Kidney epithelial cell (primary cell): ENCODE data around the gene CELA2B. TPM values are rescaled to one million over a fixed set of nuclear protein-coding genes. Genes with fewer than 3 reads are reported as not detected.

ENCODE experiments used
- DNase-seq: peaks from one replicate; pipeline ENCODE4 v3.0.0-alpha.2; 2010; ENCODE audit warnings: low read depth
- H3K27me3 ChIP-seq: 2 replicates; pipeline ENCODE4 v1.6.0; 2011; ENCODE audit warnings: low read length; ENCODE audit not compliant: control insufficient read depth, insufficient read depth
- H3K36me3 ChIP-seq: 2 replicates; pipeline ENCODE4 v1.5.1; 2011; ENCODE audit warnings: low read length; ENCODE audit not compliant: control insufficient read depth, insufficient read depth
- H3K4me3 ChIP-seq: 2 replicates; pipeline ENCODE4 v1.5.1; 2011; ENCODE audit warnings: low read depth, mild to moderate bottlenecking, control low read depth, low read length
- total RNA-seq: library from RNA; depleted of rRNA; stranded (reverse); fragments of >200 nt; gene quantifications from 2 replicates; pipeline ENCODE4 v1.2.3, GENCODE V29; 2015
- TF ChIP-seq, protein P1 (sequence below): IDR thresholded peaks from 2 replicates; pipeline ENCODE4 v1.5.1; 2011; ENCODE audit warnings: mild to moderate bottlenecking, moderate library complexity, low read length, control low read depth, inconsistent platforms; ENCODE audit not compliant: insufficient read depth, poor library complexity, severe bottlenecking

The CELA2B gene
- total RNA-seq, 1 donor from 2014 or later, result not detected

DNA sequence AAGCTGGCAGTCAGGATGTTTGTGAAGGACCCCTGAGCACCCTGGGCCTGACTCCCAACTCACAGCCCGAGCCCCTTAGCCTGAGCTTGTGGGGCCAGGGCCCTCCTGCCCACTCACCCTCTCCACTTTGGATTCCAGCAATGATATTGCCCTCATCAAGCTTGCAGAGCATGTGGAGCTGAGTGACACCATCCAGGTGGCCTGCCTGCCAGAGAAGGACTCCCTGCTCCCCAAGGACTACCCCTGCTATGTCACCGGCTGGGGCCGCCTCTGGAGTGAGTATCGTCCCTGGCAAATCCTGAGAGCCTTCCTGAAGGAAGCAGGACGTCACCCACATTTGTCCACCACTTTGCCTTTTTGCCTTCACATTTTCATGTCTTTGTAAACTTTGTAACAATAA is 32.6 kb upstream of the CELA2B start:
- TF ChIP-seq, protein P1, sequence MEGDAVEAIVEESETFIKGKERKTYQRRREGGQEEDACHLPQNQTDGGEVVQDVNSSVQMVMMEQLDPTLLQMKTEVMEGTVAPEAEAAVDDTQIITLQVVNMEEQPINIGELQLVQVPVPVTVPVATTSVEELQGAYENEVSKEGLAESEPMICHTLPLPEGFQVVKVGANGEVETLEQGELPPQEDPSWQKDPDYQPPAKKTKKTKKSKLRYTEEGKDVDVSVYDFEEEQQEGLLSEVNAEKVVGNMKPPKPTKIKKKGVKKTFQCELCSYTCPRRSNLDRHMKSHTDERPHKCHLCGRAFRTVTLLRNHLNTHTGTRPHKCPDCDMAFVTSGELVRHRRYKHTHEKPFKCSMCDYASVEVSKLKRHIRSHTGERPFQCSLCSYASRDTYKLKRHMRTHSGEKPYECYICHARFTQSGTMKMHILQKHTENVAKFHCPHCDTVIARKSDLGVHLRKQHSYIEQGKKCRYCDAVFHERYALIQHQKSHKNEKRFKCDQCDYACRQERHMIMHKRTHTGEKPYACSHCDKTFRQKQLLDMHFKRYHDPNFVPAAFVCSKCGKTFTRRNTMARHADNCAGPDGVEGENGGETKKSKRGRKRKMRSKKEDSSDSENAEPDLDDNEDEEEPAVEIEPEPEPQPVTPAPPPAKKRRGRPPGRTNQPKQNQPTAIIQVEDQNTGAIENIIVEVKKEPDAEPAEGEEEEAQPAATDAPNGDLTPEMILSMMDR, result no peak
- H3K27me3 ChIP-seq, result peaks cover 6% of the 10 kb centered on the region
- no peak for DNase-seq
- H3K36me3 ChIP-seq, result no peaks in the 10 kb centered on the region
- no peak overlapping the region for H3K4me3 ChIP-seq

DNA sequence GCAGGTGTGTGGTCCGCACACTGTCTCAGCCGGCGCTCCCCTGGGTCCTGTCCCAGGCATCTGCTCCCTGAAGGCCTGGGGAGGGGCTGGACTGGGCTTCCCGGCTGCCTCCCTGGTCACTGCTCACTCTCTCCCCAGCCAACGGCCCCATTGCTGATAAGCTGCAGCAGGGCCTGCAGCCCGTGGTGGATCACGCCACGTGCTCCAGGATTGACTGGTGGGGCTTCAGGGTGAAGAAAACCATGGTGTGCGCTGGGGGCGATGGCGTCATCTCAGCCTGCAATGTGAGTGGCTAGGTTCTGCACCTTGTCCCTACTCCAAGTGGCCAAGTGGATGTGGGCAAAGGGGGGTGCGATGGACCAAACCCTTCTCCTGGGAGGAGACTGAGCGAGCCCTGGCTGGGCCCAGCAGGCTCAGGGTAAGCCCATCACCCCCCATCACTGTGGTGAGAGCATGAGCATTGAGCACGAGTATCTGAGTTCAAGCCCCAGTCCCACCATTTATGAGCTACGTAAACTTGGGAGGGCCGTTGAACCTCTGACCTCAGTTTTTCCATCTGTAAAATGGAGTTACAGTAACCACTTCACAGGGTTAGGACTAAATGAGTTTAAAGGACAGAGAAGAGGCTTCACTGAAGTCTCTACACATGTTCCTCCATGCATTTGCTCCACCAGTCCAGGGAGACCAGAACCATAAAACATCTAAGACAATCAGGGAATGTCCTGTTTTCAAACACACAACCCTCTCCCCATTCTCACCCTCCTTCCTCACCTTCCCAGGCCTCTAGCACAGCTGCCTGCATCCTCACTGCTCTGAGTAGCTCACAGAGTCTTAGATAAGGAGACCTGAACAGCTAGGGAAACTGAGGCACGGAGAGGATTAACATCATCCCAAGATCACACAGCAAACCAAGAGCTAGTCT is 31.2 kb upstream of the CELA2B start:
- TF ChIP-seq, protein P1, result no peak
- Histone ChIP-seq H3K36me3 (no peaks in the 10 kb centered on the region), H3K27me3 (peaks cover 6% of the 10 kb centered on the region), H3K4me3 (no peak overlapping the region)
- no peak for DNase-seq

DNA sequence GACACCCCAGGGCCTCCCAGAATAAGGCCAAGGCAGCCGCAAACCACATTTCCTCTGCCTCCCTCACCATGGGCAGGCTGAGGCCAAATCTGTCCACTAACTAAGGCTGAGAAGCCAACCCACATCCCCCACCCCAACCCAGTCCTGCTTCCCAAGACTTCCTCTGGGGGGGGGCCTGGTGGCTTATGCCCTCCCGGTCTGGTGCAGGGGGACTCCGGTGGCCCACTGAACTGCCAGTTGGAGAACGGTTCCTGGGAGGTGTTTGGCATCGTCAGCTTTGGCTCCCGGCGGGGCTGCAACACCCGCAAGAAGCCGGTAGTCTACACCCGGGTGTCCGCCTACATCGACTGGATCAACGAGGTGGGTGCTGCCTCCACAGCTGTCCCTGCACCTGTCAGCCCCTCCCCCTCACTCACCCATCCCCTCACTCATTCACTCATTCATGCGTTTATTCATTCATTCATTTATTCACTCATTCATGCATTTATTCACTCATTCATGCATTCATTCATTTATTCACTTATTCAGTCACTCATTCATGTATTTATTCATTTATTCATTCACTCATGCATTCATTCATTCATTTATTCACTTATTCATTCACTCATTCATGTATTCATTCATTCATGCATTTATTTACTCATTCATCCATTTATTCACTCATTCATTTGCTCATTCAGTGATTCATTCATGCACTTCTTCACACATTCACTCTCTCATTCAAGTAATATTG is 30.3 kb upstream of the CELA2B start:
- peaks cover 6% of the 10 kb centered on the region for H3K27me3 ChIP-seq
- TF ChIP-seq, protein P1, result no peak
- no peaks in the 10 kb centered on the region for H3K36me3 ChIP-seq
- H3K4me3 ChIP-seq, result no peak overlapping the region
- no peak for DNase-seq

DNA sequence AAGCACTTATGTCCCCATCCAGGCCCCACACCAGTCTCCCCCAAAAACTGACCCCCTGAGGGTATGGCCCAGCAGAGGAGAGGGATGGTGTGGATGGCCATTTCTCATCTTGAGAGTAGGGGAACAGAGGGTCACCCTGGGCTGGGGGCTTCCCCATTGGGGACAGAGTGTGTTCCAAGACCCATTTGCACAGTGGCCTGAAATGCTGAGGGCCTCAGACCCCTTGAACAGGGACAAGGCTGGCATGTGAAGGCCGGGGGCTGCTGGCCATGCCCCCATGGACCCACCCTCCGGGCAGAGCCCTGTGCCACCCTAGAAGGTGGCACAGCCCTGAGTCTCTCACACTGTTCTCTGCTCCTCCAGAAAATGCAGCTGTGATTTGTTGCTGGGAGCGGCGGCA is 29.7 kb upstream of the CELA2B start:
- peaks cover 6% of the 10 kb centered on the region for H3K27me3 ChIP-seq
- no peak for DNase-seq
- H3K4me3 ChIP-seq, result no peak overlapping the region
- no peaks in the 10 kb centered on the region for H3K36me3 ChIP-seq
- TF ChIP-seq, protein P1, result no peak

DNA sequence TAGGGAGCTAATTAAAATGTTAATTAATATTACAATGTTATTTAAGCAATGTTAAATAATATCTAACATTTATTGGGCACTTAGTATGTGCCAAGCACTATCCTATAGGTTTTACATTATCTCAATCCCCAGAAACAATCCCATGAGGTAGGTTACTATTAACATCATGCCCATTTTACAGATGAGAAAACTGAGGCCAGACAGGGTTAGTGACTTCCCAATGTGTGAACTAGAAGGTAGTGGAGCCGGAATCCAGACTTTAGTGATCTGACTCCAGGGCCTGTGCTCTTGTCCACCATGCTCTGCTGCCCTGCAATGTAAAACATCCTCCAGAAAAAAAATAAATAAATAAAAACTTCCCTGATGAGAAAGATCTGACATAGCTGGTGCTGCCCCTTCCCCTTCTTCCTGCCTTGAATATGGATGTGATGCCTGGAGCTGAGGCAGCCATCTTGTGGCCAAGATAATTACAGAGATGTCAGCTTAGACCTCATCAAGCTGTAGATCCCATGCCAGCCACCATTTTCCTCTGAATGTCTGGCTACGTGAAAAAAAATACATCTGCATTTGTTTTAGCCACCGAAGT is 26.9 kb upstream of the CELA2B start:
- Histone ChIP-seq H3K36me3 (no peaks in the 10 kb centered on the region), H3K4me3 (no peak overlapping the region), H3K27me3 (peaks cover 3% of the 10 kb centered on the region)
- TF ChIP-seq, protein P1, result no peak
- DNase-seq, result no peak
